Islet of Langerhans (tissue), 1 donor: Measurements from ENCODE around the gene SMIM32.
A peak's percentile ranks its signal among the peaks of the same experiment; 100 is the strongest.

Source experiments
- FAIRE-seq: peaks from one replicate; lab custom pipeline; 2011; peaks lifted over from hg19 to GRCh38; lab: Jason Lieb, UNC

Gene SMIM32

GRCh38 chr5:136207631-136208030, 14.7 kb upstream of the SMIM32 start:
- FAIRE-seq: no peak

- no peak for FAIRE-seq
Observed at GRCh38 chr5:136206361-136206760, 13.4 kb upstream of the SMIM32 start.

GRCh38 chr5:136205941-136206340, 13.0 kb upstream of the SMIM32 start:
- no peak for FAIRE-seq

- FAIRE-seq: no peak
Observed at GRCh38 chr5:136205061-136205702, 12.2 kb upstream of the SMIM32 start.

- no peak for FAIRE-seq
Observed at GRCh38 chr5:136203303-136203922, 10.5 kb upstream of the SMIM32 start.

- FAIRE-seq: no peak
Observed at GRCh38 chr5:136202469-136203205, 9.7 kb upstream of the SMIM32 start.

- no peak for FAIRE-seq
Observed at GRCh38 chr5:136201870-136202269, 8.9 kb upstream of the SMIM32 start.

- no peak for FAIRE-seq
Observed at GRCh38 chr5:136200761-136201160, 7.8 kb upstream of the SMIM32 start.

- FAIRE-seq: no peak
Observed at GRCh38 chr5:136200130-136200529, 7.2 kb upstream of the SMIM32 start.

- FAIRE-seq: no peak
Observed at GRCh38 chr5:136199408-136199807, 6.4 kb upstream of the SMIM32 start.

- no peak for FAIRE-seq
Observed at GRCh38 chr5:136198453-136198852, 5.5 kb upstream of the SMIM32 start.

GRCh38 chr5:136197462-136198142, 4.6 kb upstream of the SMIM32 start:
- no peak for FAIRE-seq

- FAIRE-seq: peak; percentile 60
Observed at GRCh38 chr5:136195971-136196820, 3.2 kb upstream of the SMIM32 start.

- no peak for FAIRE-seq
Observed at GRCh38 chr5:136194576-136194975, 1.6 kb upstream of the SMIM32 start.

- FAIRE-seq: no peak
Observed at GRCh38 chr5:136193322-136193935, 467 bp upstream of the SMIM32 start.

- no peak for FAIRE-seq
Observed at GRCh38 chr5:136192015-136192525, 892 bp downstream of the SMIM32 start.

GRCh38 chr5:136191304-136192014, 1.5 kb downstream of the SMIM32 start:
- no peak for FAIRE-seq

- FAIRE-seq: no peak
Observed at GRCh38 chr5:136190904-136191303, 2.1 kb downstream of the SMIM32 start.

GRCh38 chr5:136190091-136190720, 2.8 kb downstream of the SMIM32 start:
- FAIRE-seq: no peak

GRCh38 chr5:136188859-136189258, 4.1 kb downstream of the SMIM32 start:
- FAIRE-seq: no peak
